GM12864 (cell line): ENCODE results near the gene TSPAN15.

ENCODE experiments used
- DNase-seq: peaks from one replicate; pipeline ENCODE4 v3.0.0-alpha.2; 2011; ENCODE audit warnings: low read depth
- H3K4me3 ChIP-seq: 2 replicates; pipeline ENCODE4 v1.5.1; 2011; ENCODE audit warnings: mild to moderate bottlenecking, low read depth, low read length, control low read depth
- CTCF ChIP-seq: IDR thresholded peaks from 2 replicates; pipeline ENCODE4 v1.5.1; 2011; ENCODE audit warnings: low read depth, mild to moderate bottlenecking, moderate library complexity, low read length, control low read depth, inconsistent platforms; ENCODE audit errors: missing control alignments

The TSPAN15 gene

GRCh38 chr10:69497611-69498390 is 46.5 kb downstream of the TSPAN15 start:
- no peak for DNase-seq

GRCh38 chr10:69498711-69499471 is 47.6 kb downstream of the TSPAN15 start:
- no peak for TF ChIP-seq CTCF
- DNase-seq = no peak
- H3K4me3 ChIP-seq = no peak overlapping the region

More at GRCh38 chr10:69497611-69498390, 46.5 kb downstream of the TSPAN15 start:
- H3K4me3 ChIP-seq = no peak overlapping the region
- no peak for TF ChIP-seq CTCF

- no peak for TF ChIP-seq CTCF
- no peak for DNase-seq
- H3K4me3 ChIP-seq = no peak overlapping the region
Measured at GRCh38 chr10:69499726-69500689, 48.7 kb downstream of the TSPAN15 start.

GRCh38 chr10:69500864-69501468 is 49.7 kb downstream of the TSPAN15 start:
- no peak for DNase-seq
- no peak for TF ChIP-seq CTCF
- H3K4me3 ChIP-seq = no peak overlapping the region

- H3K4me3 ChIP-seq = no peak overlapping the region
- DNase-seq = no peak
- no peak for TF ChIP-seq CTCF
Measured at GRCh38 chr10:69501657-69502056, 50.4 kb downstream of the TSPAN15 start.

GRCh38 chr10:69502589-69502988 is 51.3 kb downstream of the TSPAN15 start:
- no peak overlapping the region for H3K4me3 ChIP-seq
- TF ChIP-seq CTCF = no peak
- no peak for DNase-seq
